Daoy (cell line): ENCODE measurements around the gene HMGB3. TPM values are rescaled to one million over a fixed set of nuclear protein-coding genes. Genes with fewer than 3 reads are reported as not detected.
A peak's percentile ranks its signal among the peaks of the same experiment; 100 is the strongest.
"Not testable (repeated sequence)": the region's sequence is repeated elsewhere in the genome, so short reads cannot be mapped to it uniquely, and the experiment has no call there.

Experiments
- DNase-seq: peaks from one replicate; pipeline ENCODE4 v3.0.0-alpha.2; 2015; ENCODE audit warnings: low read depth
- total RNA-seq: library from RNA; depleted of rRNA; stranded (reverse); fragments of >200 nt; shearing (Covaris generic); gene quantifications from 2 replicates; pipeline ENCODE4 v1.2.3, GENCODE V29; 2014

Gene HMGB3
- total RNA-seq, 1 experiment from 2014 or later: 105 TPM

DNA sequence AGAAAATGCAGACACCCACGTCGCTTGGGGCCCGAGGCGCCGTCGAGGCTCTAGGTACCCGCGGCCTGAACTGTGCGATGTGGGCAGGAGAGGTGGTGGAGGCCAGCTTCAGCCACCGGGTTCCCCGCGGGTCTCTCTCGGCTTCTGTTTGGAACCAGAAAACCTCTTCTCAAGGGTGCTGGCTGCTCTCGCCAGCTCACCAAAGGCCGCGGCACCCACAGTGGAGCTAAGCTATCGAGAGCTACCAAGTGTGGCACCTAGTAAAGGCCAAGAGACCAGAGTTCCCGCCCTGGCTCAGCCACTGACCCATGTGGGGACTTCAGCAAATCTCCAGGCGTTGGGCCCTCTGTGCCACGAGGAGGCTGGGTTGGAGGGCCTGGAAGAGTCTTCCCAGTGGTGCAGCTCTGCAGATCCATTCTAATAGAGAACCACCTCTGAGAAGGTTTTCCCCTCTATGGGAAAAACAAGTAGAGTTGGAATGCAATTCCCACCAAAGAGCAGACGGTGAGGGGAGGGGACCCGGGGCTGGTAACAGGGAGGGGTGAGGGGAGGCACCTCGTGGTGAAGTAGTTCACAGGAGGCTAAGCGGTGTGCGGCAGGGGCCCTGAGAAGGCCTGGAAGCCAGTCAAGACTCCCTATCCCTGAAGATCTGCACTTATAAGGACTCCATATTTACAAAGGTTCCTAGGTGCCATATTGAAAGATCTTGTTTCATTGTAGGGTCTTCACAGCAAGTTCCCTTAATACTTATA lies 5.5 kb upstream of the HMGB3 start:
- no peak for DNase-seq

DNA sequence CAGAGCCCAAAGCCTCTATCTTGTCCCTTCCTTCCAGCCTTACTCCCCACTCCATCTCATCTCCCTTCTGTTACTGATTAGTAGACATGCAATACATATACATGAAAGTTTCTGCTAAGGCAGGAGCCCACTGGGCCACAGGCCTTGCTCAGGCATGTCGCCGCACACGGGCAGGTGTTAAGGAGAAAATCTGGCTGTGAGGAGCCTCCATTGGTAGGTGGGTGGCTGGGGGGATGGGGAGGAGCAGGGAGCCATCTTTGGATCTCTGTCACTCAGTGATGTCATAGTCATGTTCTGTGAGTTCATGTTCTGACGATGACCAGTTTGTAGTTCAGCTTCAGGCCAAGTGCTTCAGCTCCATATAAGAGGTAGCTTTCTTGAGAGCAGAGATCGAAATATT lies 2.9 kb upstream of the HMGB3 start:
- no peak for DNase-seq

DNA sequence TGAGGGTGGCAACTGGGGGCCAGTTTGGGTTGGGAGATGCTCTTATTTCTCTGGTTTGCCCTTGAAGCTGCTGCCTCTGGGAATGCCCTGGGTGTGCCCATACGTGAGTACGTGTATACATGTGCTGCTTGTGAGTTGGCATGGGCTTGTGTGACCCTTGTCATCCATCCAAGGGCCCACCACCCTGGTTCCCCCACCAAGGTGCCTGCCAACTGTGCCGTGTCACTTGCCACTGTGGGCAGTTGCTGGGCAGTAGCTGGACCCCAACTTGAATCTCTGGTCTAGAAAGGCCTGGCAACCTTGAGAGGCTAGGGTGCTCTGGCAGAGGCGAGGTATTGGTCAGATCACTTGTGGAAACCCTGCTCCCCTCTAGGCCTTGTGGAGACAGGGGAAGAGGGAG lies 2.4 kb upstream of the HMGB3 start:
- DNase-seq: no peak

DNA sequence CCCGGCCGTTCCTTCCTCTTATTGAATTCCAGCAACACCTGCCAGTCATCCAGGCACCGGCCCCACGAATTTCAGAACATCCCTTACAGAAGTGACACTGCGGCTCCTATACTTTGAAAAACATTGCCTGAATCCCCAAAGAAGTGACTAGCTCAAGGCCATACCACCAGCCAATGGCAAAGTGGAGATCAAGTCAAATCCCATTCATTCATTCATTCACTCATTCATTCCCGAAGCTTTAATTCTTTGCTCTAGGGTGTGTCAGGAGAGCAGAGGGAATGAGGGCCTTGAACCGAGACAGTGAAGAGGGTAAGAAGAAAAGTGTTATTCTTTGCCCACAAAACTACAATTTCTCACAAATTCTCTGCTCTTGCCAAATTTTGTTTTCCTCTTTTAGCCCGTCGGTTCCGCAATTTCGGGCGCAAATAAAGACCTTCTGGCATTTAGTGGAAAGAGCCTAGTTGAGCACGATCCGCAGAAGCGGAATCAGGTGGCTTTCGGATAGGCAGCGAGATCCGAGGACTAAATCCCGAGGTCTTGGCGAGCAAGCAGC lies 824 bp upstream of the HMGB3 start:
- no peak for DNase-seq

DNA sequence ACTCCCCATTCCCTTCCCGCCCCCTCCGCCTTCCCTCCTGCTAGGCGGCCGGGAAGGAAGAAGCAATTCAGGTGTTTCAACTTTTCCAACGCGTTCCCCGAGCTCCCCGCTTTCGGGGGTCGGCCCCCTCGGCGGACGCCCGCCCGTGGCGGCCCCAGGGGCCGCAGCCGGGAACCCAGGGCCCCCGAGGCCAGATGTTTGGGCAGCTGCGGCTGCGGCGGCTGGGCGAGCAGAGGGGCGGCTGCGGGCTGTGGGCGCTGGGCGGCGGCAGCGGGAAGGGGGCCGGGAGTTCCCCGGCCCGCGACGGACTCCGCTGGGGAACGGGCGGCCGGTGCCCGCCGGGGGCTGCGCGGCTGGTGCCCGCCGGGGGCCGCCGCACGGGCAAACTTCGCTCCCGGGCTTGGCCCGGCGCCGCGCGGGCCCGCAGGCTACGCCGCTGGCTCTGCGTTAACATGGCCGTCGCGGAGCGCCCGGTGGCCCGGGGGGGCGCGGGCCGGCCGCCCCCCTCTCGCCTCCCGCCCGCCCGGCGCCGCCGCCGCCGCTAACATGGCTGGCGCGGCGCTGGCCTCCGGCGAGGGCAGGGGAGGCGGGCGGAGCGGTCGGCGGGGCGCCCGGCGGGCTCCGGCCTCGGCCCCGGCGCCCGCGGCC lies 510 bp downstream of the HMGB3 start:
- DNase-seq: peak; percentile 4

DNA sequence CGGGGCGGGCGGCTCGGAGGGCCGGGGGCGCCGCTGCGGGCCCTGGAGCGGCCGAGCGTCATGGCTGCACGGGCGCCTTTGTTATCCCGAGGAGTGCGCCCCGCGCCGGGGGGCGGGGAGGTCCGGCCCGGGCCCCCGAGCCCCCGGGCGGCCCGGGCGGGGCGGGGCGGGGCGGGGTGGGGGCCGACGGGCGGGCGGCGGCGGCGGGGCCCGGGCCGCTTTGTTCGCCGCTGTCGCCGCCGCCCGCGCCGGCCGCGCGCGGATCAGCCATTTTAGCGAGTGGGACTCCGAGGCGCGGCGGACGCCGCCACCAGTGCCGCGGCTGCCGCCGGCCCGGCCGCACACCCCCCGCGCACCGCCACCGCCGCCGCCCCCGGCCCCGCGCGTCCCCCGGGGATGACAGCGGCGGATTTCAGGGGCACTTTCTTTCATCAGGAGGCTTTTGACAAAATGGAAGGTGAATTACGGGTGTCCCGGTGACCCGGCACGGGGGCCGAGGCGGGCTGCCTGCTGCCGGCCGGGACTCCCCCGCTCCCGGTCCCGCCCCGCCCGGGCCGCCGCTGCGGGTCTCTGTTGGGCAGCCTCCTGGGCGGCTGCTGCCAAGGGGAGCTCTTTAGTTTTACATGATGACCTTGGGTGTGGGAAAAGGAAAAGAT lies 1.2 kb downstream of the HMGB3 start:
- DNase-seq: peak; percentile 2

DNA sequence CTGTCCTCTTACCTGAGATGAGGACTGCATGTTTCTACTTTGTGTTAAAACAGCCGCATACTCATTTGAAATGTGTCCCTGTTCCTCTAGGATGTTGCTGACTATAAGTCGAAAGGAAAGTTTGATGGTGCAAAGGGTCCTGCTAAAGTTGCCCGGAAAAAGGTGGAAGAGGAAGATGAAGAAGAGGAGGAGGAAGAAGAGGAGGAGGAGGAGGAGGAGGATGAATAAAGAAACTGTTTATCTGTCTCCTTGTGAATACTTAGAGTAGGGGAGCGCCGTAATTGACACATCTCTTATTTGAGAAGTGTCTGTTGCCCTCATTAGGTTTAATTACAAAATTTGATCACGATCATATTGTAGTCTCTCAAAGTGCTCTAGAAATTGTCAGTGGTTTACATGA lies 4.6 kb downstream of the HMGB3 start:
- DNase-seq: not testable (repeated sequence)

DNA sequence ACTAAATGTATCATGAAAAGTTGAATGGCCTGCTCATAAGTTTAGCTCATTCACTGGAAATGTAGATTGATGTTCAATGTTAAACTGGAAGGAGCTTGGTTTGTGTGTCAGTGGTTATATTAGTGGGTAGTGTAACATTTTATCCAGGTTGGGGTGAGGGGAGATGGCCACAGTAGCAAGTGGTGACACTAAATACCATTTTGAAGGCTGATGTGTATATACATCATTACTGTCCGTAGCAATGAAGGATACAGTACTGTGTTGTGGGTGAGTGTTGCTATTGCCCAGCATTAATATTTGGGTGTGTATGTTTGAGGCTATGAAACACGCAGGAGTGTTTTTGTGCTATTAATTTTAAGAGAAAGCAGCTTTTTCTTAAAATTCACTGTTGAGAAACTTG lies 6.3 kb downstream of the HMGB3 start:
- DNase-seq: no peak

DNA sequence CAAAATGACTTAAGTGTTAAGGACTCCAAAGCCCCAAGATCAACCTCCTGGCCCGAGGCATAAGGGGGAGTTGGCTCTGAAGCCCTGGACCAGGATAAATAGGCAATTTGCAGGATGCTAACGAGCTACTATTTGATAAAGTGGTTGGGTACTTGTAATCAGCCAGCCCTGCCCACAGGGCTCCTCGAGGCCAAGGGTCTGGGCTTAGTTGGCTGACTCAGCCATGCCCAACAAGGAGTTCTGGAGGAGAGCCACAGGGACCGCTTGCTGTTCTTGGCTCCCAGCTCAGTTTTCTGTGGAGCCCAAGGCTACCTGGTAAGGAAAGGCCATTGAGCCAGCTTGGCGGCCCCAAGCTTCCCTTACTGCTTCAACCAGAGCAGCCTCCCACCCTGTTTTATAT lies 7.8 kb downstream of the HMGB3 start:
- DNase-seq: peak; percentile 41

DNA sequence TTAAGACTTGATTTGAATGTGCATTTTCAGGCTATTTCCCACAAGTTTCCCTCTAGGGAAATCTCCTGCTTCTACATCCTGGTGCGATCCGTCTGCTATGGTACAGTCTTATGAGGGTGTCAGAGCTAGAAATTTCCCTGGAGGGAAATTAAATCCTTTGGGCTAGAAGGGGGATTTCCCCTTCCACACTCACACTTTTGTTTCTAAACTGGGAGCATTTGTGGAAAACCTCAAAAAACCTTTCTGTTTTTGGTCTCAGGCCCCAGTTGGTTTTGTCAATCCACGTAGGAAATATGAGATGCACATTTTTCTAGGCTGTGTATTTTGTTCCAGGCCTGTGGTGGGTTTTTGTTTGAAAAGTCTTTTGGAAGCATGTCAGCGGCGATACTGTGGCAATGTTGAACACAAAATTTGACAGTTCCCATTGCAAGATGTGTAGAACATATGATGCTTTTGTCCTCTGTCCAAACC lies 17.8 kb downstream of the HMGB3 start:
- no peak for DNase-seq

DNA sequence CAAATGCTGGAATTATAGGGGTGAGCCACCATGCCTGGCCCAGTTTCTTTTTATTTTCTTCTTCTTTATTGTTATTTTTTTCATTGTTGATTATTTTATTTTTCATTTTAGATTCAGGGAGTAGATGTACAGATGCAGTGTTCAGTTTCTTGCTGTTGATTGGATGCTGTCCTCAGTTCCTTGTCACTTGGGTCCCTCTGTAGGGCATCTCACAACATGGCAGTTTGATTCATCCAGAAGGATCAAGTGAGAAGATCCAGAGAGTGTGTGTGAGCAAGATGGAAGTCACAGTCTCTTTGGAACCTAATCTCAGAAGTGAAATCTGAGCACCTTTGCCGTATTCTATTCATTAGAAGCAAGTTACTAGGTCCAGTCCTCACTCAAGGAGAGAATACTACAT lies 20.9 kb downstream of the HMGB3 start:
- no peak for DNase-seq

DNA sequence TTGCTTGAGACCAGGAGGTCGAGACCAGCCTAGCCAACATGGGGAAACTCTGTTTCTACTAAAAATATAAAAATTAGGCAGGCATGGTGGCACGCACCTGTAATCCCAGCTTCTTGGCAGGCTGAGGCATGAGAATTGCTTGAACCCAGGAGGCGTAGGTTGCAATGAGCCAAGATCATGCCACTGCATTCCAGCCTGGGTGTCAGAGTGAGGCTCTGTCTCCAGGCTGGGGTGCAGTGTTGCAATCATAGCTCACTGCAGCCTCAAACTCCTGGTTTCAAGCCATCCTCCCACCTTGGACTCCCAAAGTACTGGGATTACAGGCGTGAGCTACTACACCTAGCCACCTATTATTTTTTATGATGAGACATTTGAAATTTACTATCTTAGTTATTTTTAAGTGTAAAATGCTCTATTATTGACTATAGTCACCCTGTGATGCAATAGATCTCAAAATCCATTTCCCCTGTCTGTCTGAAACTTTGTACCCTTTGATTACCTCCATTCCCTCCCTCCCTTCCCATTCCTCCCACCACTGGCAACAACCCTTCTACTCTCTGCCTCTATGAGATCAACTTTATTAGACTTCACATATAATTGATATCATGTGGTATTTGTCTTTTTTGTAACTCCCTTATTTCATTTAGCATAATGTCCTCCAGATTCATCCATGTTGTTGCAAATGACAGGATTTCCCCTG lies 23.4 kb downstream of the HMGB3 start:
- DNase-seq: no peak

DNA sequence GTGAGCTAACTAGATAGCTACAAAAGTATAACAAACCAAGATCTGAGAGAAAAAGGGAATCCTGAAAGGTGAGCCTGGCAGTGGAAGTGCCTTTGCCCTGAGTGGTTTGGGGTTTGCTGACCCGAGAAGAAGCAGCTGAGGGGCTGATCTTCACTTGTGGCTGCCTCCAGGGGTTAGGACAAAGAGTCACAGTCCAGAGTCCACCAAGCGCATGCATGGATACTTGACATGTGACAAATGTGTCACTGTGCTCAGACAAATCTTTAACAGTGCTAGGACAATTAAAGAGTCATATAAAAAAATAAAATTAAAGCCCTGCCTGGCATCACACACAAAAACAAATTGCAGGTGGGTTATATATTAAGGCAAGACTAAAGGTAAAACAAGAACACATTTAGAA lies 26.4 kb downstream of the HMGB3 start:
- no peak for DNase-seq

DNA sequence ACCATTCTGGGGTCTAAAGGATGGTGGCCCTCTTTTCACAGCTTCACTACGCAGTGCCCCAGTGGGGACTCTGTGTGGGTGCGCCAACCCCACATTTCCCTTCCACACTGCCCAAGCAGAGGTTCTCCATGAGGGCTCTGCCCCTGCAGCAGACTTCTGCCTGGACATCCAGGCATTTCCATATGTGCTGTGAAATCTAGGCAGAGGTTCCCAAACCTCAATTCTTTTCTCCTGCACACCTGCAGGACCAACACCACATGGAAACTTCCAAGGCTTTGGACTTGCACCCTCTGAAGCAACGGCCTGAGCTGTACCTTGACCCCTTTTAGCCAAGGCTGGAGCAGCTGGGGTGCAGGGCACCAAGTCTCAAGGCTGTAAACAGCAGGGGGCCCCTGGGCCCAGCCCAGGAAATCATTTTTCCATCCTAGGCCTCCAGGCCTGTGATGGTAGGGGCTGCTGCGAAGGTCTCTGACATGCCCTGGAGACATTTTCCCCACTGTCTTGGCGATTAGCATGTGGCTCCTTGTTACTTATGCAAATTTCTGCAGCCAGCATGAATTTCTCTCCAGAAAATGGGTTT lies 30.1 kb downstream of the HMGB3 start:
- no peak for DNase-seq

DNA sequence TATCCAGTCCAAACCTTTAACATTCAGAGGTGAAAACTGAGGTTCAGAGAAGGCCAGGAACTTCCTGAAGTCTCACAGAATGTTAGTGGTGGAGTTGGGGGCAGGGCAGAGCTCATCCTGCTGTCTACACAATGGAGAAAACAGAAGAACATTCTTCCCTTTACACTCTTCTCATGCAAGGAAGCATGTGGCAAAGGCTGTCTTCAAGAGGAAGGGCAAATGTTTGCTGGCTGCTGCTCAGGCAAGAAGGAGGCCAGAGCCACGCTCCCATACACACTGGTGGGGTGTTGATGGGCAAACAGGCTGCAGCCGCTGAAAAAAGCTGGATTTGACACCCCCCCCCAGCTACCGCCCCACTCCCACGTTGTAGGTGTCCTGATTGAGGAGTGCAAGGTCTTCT lies 32.5 kb downstream of the HMGB3 start:
- no peak for DNase-seq

DNA sequence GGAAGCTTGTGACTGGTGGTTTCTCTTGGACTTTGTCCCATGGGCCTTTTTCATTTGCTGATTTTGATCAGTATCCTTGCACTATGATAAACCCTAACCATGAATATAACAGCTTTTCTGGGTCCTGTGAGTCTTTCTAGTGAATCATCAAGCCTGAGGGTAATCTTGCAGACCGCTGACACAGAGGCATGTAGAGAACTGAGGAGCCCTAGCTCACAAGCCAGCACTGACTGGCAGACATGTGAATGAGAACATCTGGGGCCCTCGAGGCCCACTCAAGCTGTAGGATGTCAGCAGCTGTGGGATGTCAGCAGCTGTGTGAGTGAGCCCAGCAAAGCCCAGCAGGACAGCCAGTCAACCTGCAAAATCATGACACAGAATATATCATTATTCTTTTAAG lies 36.7 kb downstream of the HMGB3 start:
- DNase-seq: peak; percentile 5

DNA sequence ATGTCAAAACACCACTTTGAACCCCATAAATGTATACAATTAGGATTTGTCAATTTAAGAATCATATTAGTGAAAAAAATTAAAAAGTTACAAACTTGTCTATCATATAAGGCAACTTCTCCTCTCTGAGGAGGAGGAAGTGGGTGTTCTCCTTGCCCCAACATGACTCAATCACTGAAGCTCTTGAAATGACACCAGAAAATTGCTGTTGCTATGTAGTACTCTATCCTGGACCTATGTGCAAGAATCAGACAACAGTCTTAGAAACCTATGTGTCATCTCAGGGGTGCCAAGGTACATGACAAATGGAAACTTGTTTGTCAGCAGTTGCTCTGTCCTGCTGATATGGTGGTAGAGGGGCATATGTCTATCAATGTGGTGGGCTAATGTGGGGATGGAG lies 47.7 kb downstream of the HMGB3 start:
- DNase-seq: no peak

DNA sequence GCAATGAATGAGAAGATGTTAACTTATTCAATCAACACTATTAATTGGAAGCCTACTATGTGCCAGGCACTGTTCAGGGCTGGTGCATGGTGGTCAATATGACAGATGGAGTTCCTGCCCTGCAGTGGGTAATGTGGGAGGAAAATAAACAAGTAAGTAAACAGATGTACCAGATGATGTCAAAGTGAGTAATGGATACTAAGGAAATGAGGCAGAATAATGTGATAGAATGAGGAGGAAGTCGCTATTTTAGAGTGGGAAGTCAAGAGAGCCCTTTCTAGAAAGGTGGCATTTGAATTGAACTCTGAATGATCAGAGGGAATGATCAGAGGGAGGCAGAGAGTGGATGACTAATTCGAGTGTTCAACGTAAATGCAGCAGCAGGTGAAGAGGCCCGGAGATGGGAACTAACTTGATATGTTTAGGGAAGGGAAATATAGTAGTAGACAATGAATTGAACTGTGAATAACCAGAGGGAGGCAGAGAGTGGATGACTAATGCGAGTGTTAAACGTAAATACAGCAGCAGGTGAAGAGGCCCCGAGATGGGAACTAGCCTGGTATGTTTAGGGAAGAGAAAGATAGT lies 48.3 kb downstream of the HMGB3 start:
- DNase-seq: no peak

DNA sequence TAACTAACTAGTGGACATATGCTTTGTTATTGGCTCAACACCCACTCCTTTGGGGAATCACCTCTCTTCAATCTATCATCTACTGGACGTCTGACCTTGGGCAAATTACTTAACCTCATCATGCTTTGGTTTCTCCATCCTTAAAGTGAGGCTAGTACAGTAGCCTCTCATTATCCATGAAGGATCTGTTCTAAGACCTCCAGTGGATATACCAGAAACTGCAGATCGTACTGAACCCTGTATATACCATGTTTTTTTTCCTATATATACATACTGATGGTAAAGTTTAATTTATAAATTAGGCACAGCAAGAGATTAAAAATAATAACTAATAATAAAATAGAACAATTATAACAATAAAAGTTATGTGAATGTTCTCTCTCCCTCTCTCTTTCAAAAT lies 56.2 kb downstream of the HMGB3 start:
- no peak for DNase-seq
